Neural cell (in vitro differentiated cells): ENCODE measurements around the gene KRTAP12-1.

Experiments used
- SMC3 ChIP-seq: fragments of 450-650 bp; conservative IDR thresholded peaks from 2 replicates; pipeline ENCODE4 v1.6.1; 2014; ENCODE audit warnings: antibody characterized with exemption, mild to moderate bottlenecking, moderate library complexity; ENCODE audit not compliant: poor library complexity
- TAF1 ChIP-seq: IDR thresholded peaks from 2 replicates; pipeline ENCODE4 v1.6.1; 2012; ENCODE audit warnings: low read depth

DNA sequence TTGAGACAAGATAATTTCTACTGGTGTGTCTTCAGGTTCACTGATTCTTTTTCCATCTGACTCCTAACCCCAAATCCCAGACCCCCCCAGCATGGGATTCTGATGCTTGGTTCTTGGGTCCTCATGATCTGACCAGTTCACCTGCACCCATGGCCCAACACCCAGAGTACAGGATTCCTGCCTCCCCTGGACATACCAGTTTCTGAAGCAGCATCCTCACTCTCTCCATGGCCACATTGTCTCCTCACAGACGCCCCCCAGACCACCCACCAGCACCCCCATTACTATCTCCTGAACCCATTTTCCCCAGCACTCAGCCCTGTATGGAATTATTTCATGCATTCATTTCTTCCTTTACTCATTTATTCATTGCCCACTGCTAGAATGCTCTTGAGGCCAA is 25.1 kb downstream of the KRTAP12-1 start:
- TF ChIP-seq SMC3 (no peak), TAF1 (no peak)
